Colon (tissue), 2 donors: ENCODE data around the gene SPSB1.

Experiments
- FAIRE-seq: peaks from 2 replicates; lab custom pipeline; 2012; peaks lifted over from hg19 to GRCh38; lab: Jason Lieb, UNC
- donor health status: control.
- donor health status: control.

SPSB1 gene

GRCh38 chr1:9319789-9320519 is 27.3 kb downstream of the SPSB1 start:
- FAIRE-seq: no peak

DNA sequence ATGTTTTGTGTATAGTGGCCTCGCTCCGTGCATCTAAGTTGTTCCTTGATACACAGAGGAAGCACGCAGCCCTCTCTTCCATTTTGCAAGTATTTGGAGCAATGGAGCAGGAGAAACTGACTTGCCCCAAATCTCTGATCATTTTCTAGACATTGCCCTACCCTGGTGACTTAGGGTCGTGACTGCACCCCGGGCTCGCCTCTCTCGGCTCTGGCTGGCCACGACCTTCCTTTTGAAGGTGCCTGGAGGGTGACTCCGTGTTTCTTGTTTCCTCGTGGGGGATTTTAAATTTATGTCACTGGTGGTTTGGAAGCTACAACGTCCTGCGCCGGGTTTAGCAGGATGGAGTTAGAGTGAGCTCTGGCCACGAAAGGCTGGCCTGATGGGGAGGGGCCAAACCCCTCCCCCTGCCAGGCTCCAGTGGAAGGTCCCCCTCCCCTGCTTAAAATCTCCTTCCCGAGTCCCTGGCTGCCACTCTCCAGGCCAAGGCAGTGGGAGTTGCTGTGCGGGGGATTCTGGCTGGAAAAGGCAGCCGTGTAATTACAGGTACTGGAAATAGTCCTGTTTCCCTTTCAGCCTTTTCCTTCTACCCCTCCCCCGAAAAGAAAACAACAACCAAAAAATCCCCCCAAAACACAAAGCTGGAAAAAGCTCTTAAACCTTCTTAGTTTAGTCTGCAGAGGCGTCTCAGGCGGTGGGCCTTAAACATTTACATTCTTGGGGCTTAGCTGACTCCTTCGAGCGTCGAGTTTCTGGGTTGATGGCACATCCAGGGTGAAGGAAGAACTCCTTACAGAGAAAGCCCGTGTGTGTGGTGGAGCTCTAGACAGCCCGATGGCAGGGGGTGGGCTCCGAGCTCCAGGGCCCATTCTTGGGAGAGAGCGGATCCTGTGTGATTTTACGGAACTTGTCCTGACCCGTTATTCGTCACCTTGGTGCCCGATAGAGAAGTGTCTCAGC is 28.1 kb downstream of the SPSB1 start:
- no peak for FAIRE-seq

DNA sequence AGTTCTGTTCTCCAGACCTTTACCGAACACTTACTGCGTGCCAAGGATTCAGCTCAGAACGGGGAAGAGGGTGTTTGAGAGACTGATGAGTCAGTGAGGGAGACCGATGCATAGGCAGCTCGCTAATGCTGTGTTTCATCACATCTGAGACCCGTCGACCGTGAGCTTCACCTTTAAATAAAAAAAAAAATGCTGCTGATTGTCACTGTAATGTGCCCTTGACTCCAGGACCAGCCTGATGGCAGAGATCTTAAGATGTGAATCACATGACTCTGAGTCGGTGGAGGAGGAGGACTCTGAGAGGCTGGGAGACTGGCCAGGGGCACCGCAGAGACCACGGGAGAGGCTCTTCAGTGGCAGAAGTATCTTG is 28.8 kb downstream of the SPSB1 start:
- no peak for FAIRE-seq

DNA sequence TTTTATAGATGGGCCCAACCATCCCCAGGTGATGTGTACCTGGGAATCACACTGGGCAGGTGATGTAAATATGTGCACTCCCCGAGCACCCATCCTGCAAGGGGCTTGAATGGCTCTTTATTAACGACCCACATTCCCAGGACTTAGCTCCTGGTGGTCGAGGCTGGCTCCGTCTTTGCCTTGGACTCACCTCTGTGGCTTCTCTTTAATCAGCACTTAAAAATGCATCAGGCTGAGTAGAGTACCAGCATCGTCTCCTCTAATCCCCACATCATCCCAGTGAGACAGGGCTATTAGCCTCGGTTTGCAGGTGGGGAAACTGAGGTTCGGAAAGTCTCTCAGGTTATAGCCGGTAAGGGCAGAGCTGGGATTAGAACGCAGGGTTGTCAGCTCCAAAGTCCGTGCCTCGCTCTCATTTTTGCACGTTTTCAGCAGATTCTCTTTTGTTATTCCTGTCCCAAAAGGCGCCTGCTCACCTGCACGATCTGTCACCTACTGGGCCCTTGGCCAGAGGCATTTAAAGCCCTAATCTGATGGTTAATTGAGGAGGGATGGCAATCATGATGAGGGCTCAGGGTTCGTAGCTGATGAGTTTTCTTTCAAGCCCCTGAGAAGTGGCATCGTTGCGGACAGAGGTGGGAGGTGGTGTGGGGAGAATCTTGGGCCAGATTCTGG is 29.4 kb downstream of the SPSB1 start:
- no peak for FAIRE-seq

DNA sequence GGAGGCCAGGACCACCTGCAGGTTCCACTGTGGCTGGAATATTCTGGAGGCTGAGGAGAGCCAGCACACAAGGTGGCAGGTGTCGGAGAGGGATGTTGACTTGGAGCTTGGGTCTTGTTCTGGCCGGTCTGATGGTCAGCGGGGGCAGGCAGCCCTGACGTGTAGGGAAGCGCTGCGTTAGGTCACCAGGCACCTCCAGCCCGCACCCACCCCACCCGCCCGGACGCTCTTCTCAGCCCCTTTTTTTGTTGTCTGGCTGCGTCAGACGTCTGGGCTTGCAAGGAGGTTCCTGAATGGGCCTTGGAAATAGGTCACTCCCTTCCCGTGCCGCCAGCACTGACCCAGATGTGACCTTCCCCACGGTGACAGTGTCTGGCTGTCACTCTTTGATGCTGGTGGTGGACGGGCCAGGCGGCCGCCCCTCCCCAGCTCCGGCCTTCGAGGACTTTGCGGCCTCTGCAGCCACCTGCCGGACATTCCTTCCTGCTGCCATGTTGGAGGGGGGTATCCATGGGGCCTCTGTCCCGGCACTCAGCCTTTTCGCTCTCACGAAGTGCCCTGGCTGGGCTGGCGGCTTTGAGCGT is 30.1 kb downstream of the SPSB1 start:
- no peak for FAIRE-seq

DNA sequence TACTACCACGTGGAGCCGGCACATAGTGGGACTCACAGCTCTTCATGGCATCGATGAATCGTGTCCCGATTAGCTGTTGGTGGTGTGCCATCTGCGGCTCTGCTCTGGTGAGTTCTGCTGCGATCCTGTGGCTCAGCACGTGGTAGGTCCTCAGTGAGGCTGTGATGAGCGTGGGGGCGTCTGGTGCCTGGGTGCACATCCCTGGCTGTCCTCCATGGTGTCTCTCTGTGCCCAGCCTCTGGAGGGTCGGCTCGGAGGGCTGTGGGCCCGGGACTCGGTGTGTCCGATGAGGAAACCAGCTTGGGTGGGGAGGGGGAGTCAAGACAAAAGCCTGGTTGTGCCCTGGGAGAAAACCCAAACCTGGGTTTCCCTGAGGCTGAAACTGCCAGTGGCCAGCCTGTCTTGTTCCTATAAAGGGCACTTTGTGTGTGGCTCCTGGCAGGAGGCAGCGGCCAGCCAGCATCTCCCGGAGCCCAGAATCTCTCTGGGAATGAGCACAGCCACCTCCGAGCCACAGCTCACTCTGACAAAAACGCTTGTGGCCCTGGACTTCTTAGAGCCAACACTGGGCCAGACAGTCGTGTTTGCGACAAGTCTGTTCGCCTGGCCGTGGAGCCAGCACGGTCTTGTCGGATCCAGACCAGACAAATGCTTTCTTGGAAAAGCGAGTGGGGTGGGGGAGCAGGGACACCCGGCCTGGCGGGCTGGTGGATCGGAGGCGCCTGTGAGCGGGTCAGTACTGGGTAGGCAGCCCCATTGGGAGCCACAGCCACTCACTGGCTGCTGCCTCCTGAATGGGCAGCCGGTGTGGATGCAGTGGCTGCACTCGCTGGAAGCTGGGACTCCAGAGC is 31.8 kb downstream of the SPSB1 start:
- FAIRE-seq: no peak

- no peak for FAIRE-seq
Observed at GRCh38 chr1:9326596-9326995, 33.9 kb downstream of the SPSB1 start.

- no peak for FAIRE-seq
Observed at GRCh38 chr1:9328201-9328600, 35.5 kb downstream of the SPSB1 start.

DNA sequence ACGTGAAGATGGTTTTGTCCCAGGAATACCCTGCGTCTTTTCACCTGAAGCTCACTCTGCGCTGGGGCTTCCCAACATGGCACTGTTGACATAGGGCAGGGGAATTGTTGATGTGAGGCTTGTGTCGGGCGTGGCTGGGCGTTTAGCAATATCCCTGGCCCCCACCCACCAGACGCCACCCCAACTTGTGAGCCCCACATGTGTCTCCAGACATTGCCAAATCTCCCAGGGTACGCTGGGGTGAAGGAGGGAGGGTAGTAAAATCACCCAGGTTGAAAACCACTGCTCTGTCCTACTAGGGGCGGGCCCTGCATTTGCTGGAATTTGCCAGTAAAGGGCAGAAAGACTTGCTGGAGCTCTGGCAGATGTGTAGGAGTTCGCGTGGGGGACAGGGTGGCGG is 36.0 kb downstream of the SPSB1 start:
- FAIRE-seq: no peak

- no peak for FAIRE-seq
Observed at GRCh38 chr1:9331016-9331415, 38.3 kb downstream of the SPSB1 start.

DNA sequence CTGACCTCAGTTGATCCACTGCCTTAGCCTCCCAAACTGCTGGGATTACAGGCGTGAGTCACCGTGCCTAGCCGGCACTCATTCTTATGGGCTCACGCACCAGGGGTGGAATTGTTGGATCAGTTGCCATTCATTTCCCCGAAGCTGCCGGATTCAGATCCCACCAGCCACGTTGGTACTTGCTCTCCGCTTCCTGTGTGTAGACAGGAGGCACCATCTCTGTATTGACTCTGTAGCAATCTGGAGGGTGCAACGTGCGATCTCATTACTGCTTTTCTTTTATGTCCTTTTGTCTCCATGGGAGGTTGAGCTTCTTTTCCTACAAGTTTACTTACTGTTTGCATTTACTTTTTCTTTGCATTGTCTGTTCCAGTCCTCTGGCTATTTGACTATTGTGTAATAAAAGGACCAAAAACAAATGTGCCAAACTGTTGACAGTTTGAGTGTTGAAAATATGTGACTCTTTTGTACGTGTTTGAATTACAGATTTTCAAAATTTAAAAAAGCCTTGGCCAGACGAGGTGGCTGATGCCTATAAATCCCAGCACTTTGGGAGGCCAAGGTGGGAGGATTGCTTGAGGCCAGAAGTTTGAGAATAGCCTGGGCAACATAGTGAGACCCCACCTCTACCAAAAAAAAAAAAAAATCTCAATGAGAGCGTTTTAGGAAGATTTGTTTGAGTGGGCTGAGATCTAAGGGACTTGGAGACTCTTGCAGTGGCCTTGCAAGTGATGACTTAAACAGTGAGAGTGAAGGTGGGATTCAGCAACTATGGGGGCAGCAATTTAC is 39.1 kb downstream of the SPSB1 start:
- no peak for FAIRE-seq

DNA sequence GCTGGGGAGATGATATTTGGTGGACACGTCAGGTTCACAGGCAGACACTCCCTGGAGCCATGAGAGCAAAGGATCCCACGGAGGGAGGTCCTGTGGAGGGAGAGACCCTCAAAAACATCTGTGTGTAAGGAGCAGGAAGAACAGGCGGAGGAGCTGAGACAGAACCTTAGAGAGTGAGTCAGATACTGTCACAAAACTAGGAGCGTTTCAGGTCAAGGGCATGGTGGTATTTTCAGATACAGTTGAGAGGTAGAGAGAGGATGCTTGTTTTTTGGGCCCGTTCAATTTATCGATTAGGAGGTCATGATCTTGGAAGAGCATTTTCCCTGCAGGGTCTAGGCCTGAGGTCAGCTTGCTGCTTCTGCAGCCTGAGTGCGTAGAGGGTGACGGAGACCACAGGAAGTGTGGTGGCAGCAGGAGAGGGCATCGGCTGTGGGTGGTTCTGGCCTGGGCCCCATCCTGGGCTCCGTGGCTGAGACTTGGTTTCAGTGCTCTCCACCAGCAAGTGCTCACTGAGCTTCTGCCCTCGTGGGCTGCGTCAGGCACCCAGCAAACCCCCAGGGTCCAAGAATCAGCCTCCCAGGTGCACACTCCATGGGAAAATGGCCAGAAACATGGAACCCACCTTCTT is 39.9 kb downstream of the SPSB1 start:
- FAIRE-seq: no peak

DNA sequence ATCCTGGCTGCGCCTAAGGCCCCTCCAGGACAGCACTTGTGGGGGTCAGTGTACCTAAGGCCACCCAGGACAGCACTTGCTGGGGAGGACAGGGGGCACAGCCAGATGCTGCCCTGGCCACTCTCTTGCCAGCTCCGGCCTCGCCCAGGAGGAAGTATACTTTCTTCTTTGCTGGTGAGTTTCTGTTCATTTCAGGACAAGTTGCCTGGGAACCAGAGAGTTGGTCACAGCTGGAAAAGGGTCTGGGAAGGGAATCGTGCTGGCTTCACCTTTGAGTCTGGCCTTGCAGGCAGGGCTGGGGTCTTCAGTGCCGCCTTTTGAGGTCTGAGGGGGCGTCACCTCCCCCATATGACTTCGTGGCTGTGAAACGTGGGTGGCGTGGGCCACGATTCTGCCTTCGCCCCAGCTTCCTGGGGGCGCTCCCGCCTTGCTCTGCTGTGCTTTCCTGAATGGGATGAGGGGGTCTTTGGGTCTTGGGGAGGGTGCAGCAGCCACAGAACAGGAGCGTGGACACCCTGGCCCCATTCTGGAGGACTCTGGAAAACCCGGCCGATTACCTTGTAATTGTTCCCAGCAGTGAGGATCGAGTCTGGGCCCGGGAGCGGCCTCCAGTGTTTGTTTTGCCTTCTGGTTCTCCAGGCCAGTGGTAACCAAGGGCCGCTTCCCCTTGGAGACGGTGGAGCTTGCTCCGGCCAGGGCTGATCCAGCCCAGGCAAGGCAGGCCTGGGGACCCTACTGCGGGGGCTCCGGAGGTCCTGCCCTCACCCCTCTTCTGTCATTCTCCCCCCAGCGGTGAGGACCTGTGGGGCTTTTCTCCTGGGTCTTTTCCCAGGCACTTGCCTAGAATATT is 45.9 kb downstream of the SPSB1 start:
- FAIRE-seq: no peak

- no peak for FAIRE-seq
Observed at GRCh38 chr1:9340172-9340854, 47.6 kb downstream of the SPSB1 start.

- no peak for FAIRE-seq
Observed at GRCh38 chr1:9340864-9341263, 48.2 kb downstream of the SPSB1 start.

GRCh38 chr1:9341301-9341845 is 48.7 kb downstream of the SPSB1 start:
- no peak for FAIRE-seq

GRCh38 chr1:9343269-9343668 is 50.6 kb downstream of the SPSB1 start:
- no peak for FAIRE-seq
